ENCODE results near the gene STAT2.

- TF ChIP-seq, protein P1, sequence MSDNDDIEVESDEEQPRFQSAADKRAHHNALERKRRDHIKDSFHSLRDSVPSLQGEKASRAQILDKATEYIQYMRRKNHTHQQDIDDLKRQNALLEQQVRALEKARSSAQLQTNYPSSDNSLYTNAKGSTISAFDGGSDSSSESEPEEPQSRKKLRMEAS (IDR thresholded peaks at IDR 0.05; ENCODE audit: low read depth, low read length), result no peak
- no peak for TF ChIP-seq CTCF (IDR thresholded peaks at IDR 0.05; ENCODE audit: low read depth, low read length)
Measured at GRCh38 chr12:56358836-56359532, 923 bp downstream of the STAT2 start.
